PC-9 (cell line): ENCODE measurements around the gene OGFOD1. TPM values are rescaled to one million over a fixed set of nuclear protein-coding genes. Genes with fewer than 3 reads are reported as not detected.

Experiments used
- BruUV-seq: library from RNA; stranded (reverse); fragments of 400-500 nt; replicated peaks from 2 replicates; lab custom pipeline; 2021; lab: Mats Ljungman, UMichigan
- CTCF ChIA-PET: fragments of 300-600 bp; sonication (Branson Sonifier 250); formaldehyde crosslinking; loops from one replicate; lab custom pipeline; 2022; ENCODE audit warnings: antibody characterized with exemption; lab: Charles Lee
- POLR2A ChIA-PET: fragments of 300-600 bp; sonication (Branson Sonifier 250); formaldehyde crosslinking; loops from one replicate; lab custom pipeline; 2022; ENCODE audit warnings: antibody characterized with exemption; ENCODE audit not compliant: unreplicated experiment; lab: Charles Lee
- DNase-seq, 2 experiments: peaks; one replicate each; pipeline versions ENCODE4 v3.0.0 to v3.0.0-alpha.2; 2015 to 2022; ENCODE audit warnings: mixed read lengths in 1 of 2
- H2AFZ ChIP-seq: fragments of 200-600 bp; sonication (generic); 2 replicates; pipeline ENCODE4 v1.8.1; 2017; ENCODE audit warnings: antibody characterized with exemption
- H3F3A ChIP-seq: fragments of 200-600 bp; sonication (generic); 2 replicates; pipeline ENCODE4 v1.8.1; 2017; ENCODE audit warnings: antibody characterized with exemption, mild to moderate bottlenecking, low read depth; ENCODE audit not compliant: insufficient read depth
- H3K27ac ChIP-seq: fragments of 200-600 bp; sonication (generic); 2 replicates; pipeline ENCODE4 v1.6.1; 2016; ENCODE audit warnings: mixed run types
- H3K27me3 ChIP-seq: fragments of 200-600 bp; sonication (generic); 2 replicates; pipeline ENCODE4 v1.6.1; 2016; ENCODE audit warnings: low read depth, mixed run types; ENCODE audit not compliant: insufficient read depth
- H3K36me3 ChIP-seq: fragments of 200-600 bp; sonication (generic); 2 replicates; pipeline ENCODE4 v1.6.1; 2016; ENCODE audit warnings: low read depth, mixed run types
- H3K4me1 ChIP-seq: fragments of 200-600 bp; sonication (generic); replicated peaks from 2 replicates; pipeline ENCODE4 v1.6.1; 2016; ENCODE audit warnings: mixed run types; ENCODE audit not compliant: insufficient read depth
- H3K4me2 ChIP-seq: fragments of 200-600 bp; sonication (generic); 2 replicates; pipeline ENCODE4 v1.6.1; 2017; ENCODE audit warnings: mixed run types
- H3K4me3 ChIP-seq: fragments of 200-600 bp; sonication (generic); 2 replicates; pipeline ENCODE4 v1.6.1; 2016; ENCODE audit warnings: mixed run types
- H3K79me2 ChIP-seq: fragments of 200-600 bp; sonication (generic); 2 replicates; pipeline ENCODE4 v1.6.1; 2017; ENCODE audit warnings: low read depth, mixed run types
- H3K9me2 ChIP-seq: fragments of 200-600 bp; sonication (generic); 2 replicates; pipeline ENCODE4 v1.8.1; 2017; ENCODE audit warnings: mild to moderate bottlenecking; ENCODE audit not compliant: insufficient read depth
- H3K9me3 ChIP-seq: fragments of 200-600 bp; sonication (generic); 2 replicates; pipeline ENCODE4 v1.8.1; 2016; ENCODE audit warnings: low read depth; ENCODE audit not compliant: insufficient read depth
- H4K20me1 ChIP-seq: fragments of 200-600 bp; sonication (generic); 2 replicates; pipeline ENCODE4 v1.8.1; 2017; ENCODE audit not compliant: insufficient read depth
- EZH2 ChIP-seq: fragments of 200-600 bp; sonication (generic); IDR thresholded peaks from 2 replicates; pipeline ENCODE4 v1.8.0; 2017; ENCODE audit warnings: antibody characterized with exemption, low read depth
- intact Hi-C: fragments of 100-400 bp; cut with micrococcal nuclease; formaldehyde crosslinking; loops from one replicate; pipeline ENCODE4 v1.10.0; 2022; ENCODE audit not compliant: unreplicated experiment
- total RNA-seq: library from RNA; stranded (reverse); gene quantifications from 2 replicates; pipeline ENCODE4 v1.2.3, GENCODE V29; 2021
- TF ChIP-seq, protein P1 (sequence below): fragments of 200-600 bp; sonication (generic); conservative IDR thresholded peaks from 2 replicates; pipeline ENCODE4 v1.6.1; 2017; ENCODE audit warnings: mixed run types, antibody characterized with exemption, mild to moderate bottlenecking, moderate library complexity

Gene OGFOD1
- total RNA-seq, 1 experiment from 2014 or later: 30.0 TPM

DNA sequence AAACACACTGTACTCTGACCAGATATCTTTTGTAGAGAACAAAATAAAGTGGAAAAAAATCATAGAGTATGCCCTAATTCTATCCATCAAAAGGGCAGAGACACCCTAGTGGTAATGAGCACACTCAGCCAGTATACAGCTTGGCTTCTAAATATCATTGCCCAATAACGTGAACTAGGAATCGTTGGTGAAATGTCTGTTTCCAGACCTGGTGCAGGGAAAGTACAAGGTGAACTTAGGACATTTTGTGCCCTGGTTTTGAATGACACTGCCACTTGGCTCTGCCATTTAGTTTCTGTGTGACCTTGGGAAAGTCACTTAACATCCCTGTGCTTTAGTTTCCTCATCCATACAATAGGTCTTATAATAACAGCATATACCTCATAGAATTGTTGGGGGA lies 39.7 kb upstream of the OGFOD1 start:
- Histone ChIP-seq H3K9me3 (no peaks in the 10 kb centered on the region), H3K27ac (no peak overlapping the region), H4K20me1 (no peaks in the 10 kb centered on the region), H3F3A (peaks cover 46% of the 10 kb centered on the region), H3K4me3 (no peak overlapping the region), H2AFZ (no peak overlapping the region), H3K36me3 (peaks cover 16% of the 10 kb centered on the region), H3K4me1 (peaks cover 32% of the 10 kb centered on the region), H3K79me2 (peaks cover 52% of the 10 kb centered on the region), H3K4me2 (no peak overlapping the region), H3K9me2 (no peaks in the 10 kb centered on the region), H3K27me3 (no peaks in the 10 kb centered on the region)
- ChIA-PET CTCF (no interaction called here), POLR2A (no interaction called here)
- intact Hi-C loops: no loop called here
- DNase-seq: no peak
- TF ChIP-seq EZH2: no peak
- TF ChIP-seq, protein P1, sequence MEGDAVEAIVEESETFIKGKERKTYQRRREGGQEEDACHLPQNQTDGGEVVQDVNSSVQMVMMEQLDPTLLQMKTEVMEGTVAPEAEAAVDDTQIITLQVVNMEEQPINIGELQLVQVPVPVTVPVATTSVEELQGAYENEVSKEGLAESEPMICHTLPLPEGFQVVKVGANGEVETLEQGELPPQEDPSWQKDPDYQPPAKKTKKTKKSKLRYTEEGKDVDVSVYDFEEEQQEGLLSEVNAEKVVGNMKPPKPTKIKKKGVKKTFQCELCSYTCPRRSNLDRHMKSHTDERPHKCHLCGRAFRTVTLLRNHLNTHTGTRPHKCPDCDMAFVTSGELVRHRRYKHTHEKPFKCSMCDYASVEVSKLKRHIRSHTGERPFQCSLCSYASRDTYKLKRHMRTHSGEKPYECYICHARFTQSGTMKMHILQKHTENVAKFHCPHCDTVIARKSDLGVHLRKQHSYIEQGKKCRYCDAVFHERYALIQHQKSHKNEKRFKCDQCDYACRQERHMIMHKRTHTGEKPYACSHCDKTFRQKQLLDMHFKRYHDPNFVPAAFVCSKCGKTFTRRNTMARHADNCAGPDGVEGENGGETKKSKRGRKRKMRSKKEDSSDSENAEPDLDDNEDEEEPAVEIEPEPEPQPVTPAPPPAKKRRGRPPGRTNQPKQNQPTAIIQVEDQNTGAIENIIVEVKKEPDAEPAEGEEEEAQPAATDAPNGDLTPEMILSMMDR: no peak
- BruUV-seq: no TSS peak

- Histone ChIP-seq H3K4me1 (peaks cover 22% of the 10 kb centered on the region), H2AFZ (no peak overlapping the region), H3K79me2 (peaks cover 57% of the 10 kb centered on the region), H3K9me3 (no peaks in the 10 kb centered on the region), H3K9me2 (no peaks in the 10 kb centered on the region), H3K36me3 (peaks cover 5% of the 10 kb centered on the region; the same call in 1 of the 2 replicates), H3K27me3 (no peaks in the 10 kb centered on the region), H3F3A (peaks cover 32% of the 10 kb centered on the region), H3K4me2 (no peak overlapping the region), H3K27ac (no peak overlapping the region), H3K4me3 (no peak overlapping the region), H4K20me1 (no peaks in the 10 kb centered on the region)
- no TSS peak for BruUV-seq
- no peak for DNase-seq
- CTCF ChIA-PET: no interaction called here
- POLR2A ChIA-PET: no interaction called here
- intact Hi-C loops: no loop called here
- TF ChIP-seq EZH2: no peak
- TF ChIP-seq, protein P1: no peak
Observed at GRCh38 chr16:56413381-56413780, 38.0 kb upstream of the OGFOD1 start.

DNA sequence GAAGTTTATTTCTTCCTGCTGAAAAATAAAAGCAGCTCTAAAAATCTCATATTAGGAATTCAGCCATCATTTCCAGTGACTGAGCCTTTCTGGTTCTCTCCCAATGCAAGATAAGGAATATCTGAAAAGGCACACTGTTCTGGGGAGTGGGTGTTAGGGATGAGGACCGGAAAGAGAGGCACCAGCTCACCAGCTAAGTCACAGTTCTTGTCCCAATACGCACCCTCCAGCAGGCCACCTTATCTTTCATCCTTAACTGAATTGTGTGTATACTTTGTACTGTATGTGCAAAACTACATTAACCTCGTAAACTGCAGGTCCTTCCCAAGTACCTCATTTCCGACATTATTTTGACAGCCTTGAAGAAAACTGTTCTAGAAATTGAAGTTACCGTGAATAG lies 37.0 kb upstream of the OGFOD1 start:
- CTCF ChIA-PET: no interaction called here
- Histone ChIP-seq H3K9me2 (no peaks in the 10 kb centered on the region), H3K4me1 (peaks cover 20% of the 10 kb centered on the region), H3K9me3 (no peaks in the 10 kb centered on the region), H3K79me2 (peaks cover 62% of the 10 kb centered on the region), H3K27ac (no peak overlapping the region), H3F3A (peaks cover 28% of the 10 kb centered on the region), H3K4me2 (no peak overlapping the region), H3K36me3 (0 out of 2 replicates have a peak, but pooled peaks cover 4% of the 10 kb centered on the region), H3K4me3 (no peak overlapping the region), H3K27me3 (no peaks in the 10 kb centered on the region), H2AFZ (no peak overlapping the region), H4K20me1 (no peaks in the 10 kb centered on the region)
- DNase-seq: no peak
- intact Hi-C loops: no loop called here
- no TSS peak for BruUV-seq
- TF ChIP-seq, protein P1: no peak
- TF ChIP-seq EZH2: no peak
- POLR2A ChIA-PET: no interaction called here
